ENCODE results near the gene XYLT2. TPM values are rescaled to one million over a fixed set of nuclear protein-coding genes. Genes with fewer than 3 reads are reported as not detected.

Gene XYLT2
- total RNA-seq, 1 experiment from 2014 or later = 39.7 TPM

GRCh38 chr17:50373705-50374104 is 27.8 kb downstream of the XYLT2 start:
- DNase-seq (ENCODE audit: low spot score) (no peak), ATAC-seq (no peak)
- H3K27me3 Mint-ChIP-seq (ENCODE audit: low read depth) = no peaks in the 10 kb centered on the region
- H3K36me3 Mint-ChIP-seq = peaks cover 44% of the 10 kb centered on the region
- H3K4me1 Mint-ChIP-seq = peaks cover 22% of the 10 kb centered on the region
- peak overlapping the region; percentile 99 for H3K4me3 Mint-ChIP-seq
- no peak for TF ChIP-seq RORB (CRISPR knock-in tag; IDR thresholded peaks at IDR 0.05)
- no peak for TF ChIP-seq NFYB (CRISPR knock-in tag; conservative IDR thresholded peaks at IDR 0.05; ENCODE audit: low read depth)
- no peak for TF ChIP-seq USF2 (CRISPR knock-in tag; IDR thresholded peaks at IDR 0.05)
- TF ChIP-seq TEAD1 (CRISPR knock-in tag; IDR thresholded peaks at IDR 0.05) = no peak
- no peak for TF ChIP-seq SOX15 (CRISPR knock-in tag; IDR thresholded peaks at IDR 0.05)
- TF ChIP-seq ZNF671 (CRISPR knock-in tag; IDR thresholded peaks at IDR 0.05) = no peak
- no peak for TF ChIP-seq PRRX2 (CRISPR knock-in tag; IDR thresholded peaks at IDR 0.05)
- no peak for TF ChIP-seq USF1 (CRISPR knock-in tag; IDR thresholded peaks at IDR 0.05)
- TF ChIP-seq ATF2 (CRISPR knock-in tag; IDR thresholded peaks at IDR 0.05; ENCODE audit: borderline replicate concordance, low read depth) = no peak
- no peak for TF ChIP-seq MLX (CRISPR knock-in tag; IDR thresholded peaks at IDR 0.05)
- no peak for TF ChIP-seq ZMAT4 (CRISPR knock-in tag; IDR thresholded peaks at IDR 0.05)
- TF ChIP-seq CREM (CRISPR knock-in tag; IDR thresholded peaks at IDR 0.05) = no peak
- no peak for TF ChIP-seq ZNF416 (CRISPR knock-in tag; IDR thresholded peaks at IDR 0.05)
- TF ChIP-seq PREB (CRISPR knock-in tag; IDR thresholded peaks at IDR 0.05; ENCODE audit: borderline replicate concordance) = no peak
- no peak for TF ChIP-seq ATF1 (CRISPR knock-in tag; IDR thresholded peaks at IDR 0.05)
- no peak for TF ChIP-seq NR3C1 (CRISPR knock-in tag; conservative IDR thresholded peaks at IDR 0.05; ENCODE audit: low read depth)
- no peak for TF ChIP-seq TCF7 (CRISPR knock-in tag; IDR thresholded peaks at IDR 0.05; ENCODE audit: low read depth)
- no peak for TF ChIP-seq ZNF263 (CRISPR knock-in tag; IDR thresholded peaks at IDR 0.05; ENCODE audit: low read depth)
- TF ChIP-seq NFATC4 (CRISPR knock-in tag; IDR thresholded peaks at IDR 0.05) = no peak
- no peak for TF ChIP-seq FOXP4 (CRISPR knock-in tag; IDR thresholded peaks at IDR 0.05)
- POLR2A ChIA-PET = no interaction called here
- H3K27ac Mint-ChIP-seq = no peak overlapping the region
- CTCF ChIA-PET = interaction anchor here (1.5 to 3.4 kb wide), 2 partner anchors 12 to 204 kb away, joined by 3 to 16 read pairs; no protein-coding TSS in a partner anchor
- no peaks in the 10 kb centered on the region for H3K9me3 Mint-ChIP-seq
